Activated CD4-positive, alpha-beta T cell treated with anti-CD3 and anti-CD28 coated beads for 48 hours (primary cell): Measurements from ENCODE around the gene TASP1.

Source experiments
- DNase-seq: peaks from one replicate; pipeline ENCODE4 v3.0.0-alpha.2; 2020

The TASP1 gene

GRCh38 chr20:13567663-13568062, 71.1 kb downstream of the TASP1 start:
- DNase-seq: no peak

- DNase-seq: no peak
Observed at GRCh38 chr20:13563854-13564253, 74.9 kb downstream of the TASP1 start.

GRCh38 chr20:13554706-13555105, 84.0 kb downstream of the TASP1 start:
- DNase-seq: no peak

GRCh38 chr20:13554076-13554475, 84.7 kb downstream of the TASP1 start:
- no peak for DNase-seq

- DNase-seq: no peak
Observed at GRCh38 chr20:13552061-13552460, 86.7 kb downstream of the TASP1 start.

- no peak for DNase-seq
Observed at GRCh38 chr20:13549451-13549850, 89.3 kb downstream of the TASP1 start.

- DNase-seq: peak; percentile 82
Observed at GRCh38 chr20:13546497-13547131, 92.1 kb downstream of the TASP1 start.

- no peak for DNase-seq
Observed at GRCh38 chr20:13545790-13546189, 92.9 kb downstream of the TASP1 start.

GRCh38 chr20:13543783-13544182, 94.9 kb downstream of the TASP1 start:
- no peak for DNase-seq

GRCh38 chr20:13535627-13536026, 103.1 kb downstream of the TASP1 start:
- DNase-seq: no peak

- DNase-seq: no peak
Observed at GRCh38 chr20:13533946-13534345, 104.8 kb downstream of the TASP1 start.

- DNase-seq: no peak
Observed at GRCh38 chr20:13530146-13530545, 108.6 kb downstream of the TASP1 start.

GRCh38 chr20:13526551-13526950, 112.2 kb downstream of the TASP1 start:
- no peak for DNase-seq

- no peak for DNase-seq
Observed at GRCh38 chr20:13525225-13525940, 113.3 kb downstream of the TASP1 start.

GRCh38 chr20:13524339-13524738, 114.4 kb downstream of the TASP1 start:
- DNase-seq: no peak

- no peak for DNase-seq
Observed at GRCh38 chr20:13517831-13518230, 120.9 kb downstream of the TASP1 start.

GRCh38 chr20:13515796-13516558, 122.8 kb downstream of the TASP1 start:
- DNase-seq: no peak

- DNase-seq: no peak
Observed at GRCh38 chr20:13515291-13515690, 123.4 kb downstream of the TASP1 start.

GRCh38 chr20:13510837-13511488, 127.8 kb downstream of the TASP1 start:
- DNase-seq: no peak

GRCh38 chr20:13507646-13508045, 131.1 kb downstream of the TASP1 start:
- no peak for DNase-seq

GRCh38 chr20:13501500-13501899, 137.2 kb downstream of the TASP1 start:
- no peak for DNase-seq

- DNase-seq: no peak
Observed at GRCh38 chr20:13494019-13494418, 144.7 kb downstream of the TASP1 start.

GRCh38 chr20:13493143-13493542, 145.6 kb downstream of the TASP1 start:
- no peak for DNase-seq
